Left hindlimb (tissue), 1 donor: ENCODE measurements around the gene LSR.
"Not testable (repeated sequence)": the region's sequence is repeated elsewhere in the genome, so short reads cannot be mapped to it uniquely, and the experiment has no call there.

Source experiments
- DNase-seq: peaks from one replicate; pipeline ENCODE4 v3.0.0-alpha.2; 2018

Gene LSR

DNA sequence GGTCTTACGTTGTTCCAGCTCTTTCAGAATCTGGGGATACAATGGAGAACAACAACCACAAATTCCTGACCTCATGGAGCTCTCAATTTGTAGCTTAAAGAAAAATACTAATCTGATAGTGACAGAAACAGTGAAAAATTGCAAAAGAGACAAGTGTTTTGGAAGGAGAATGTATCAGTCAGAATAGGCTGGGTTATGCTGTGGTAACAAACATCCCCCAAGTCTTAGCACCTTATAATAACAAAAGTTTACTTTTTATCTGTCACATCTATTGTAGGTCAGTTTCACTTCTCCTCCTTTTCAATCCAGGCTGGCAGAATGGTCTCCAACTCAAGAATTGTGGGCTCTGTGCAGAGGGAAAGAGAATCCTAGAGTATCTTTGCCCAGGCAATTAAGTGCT is 29.8 kb upstream of the LSR start:
- no peak for DNase-seq

DNA sequence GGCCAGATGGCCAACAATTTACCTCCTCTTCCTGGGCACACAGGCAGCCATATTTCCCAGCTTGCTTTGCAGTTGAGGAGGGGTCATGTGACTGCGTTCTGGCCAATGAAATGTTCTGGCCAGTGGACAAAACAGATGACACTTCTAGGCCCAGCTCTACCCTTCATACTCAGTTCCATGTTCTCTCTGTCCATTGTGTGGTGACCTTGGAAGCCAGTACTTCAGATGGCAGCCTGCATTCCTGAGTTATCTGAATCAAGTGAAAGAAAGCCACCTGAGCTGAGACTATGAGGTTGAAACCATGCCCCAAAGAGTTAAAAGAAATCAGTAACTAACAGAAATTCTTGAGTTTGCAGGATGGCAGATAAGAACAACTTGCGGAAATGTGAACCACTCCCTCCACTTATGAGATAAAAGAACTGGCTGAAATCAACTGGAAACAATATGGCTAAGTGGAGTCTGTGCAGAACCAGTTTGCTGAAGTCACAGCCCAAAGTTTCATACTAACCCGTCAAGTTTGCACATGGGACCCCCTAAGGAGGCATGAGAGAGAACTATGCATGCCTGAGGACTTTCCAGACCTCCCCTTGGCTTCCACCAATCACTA is 28.4 kb upstream of the LSR start:
- no peak for DNase-seq

DNA sequence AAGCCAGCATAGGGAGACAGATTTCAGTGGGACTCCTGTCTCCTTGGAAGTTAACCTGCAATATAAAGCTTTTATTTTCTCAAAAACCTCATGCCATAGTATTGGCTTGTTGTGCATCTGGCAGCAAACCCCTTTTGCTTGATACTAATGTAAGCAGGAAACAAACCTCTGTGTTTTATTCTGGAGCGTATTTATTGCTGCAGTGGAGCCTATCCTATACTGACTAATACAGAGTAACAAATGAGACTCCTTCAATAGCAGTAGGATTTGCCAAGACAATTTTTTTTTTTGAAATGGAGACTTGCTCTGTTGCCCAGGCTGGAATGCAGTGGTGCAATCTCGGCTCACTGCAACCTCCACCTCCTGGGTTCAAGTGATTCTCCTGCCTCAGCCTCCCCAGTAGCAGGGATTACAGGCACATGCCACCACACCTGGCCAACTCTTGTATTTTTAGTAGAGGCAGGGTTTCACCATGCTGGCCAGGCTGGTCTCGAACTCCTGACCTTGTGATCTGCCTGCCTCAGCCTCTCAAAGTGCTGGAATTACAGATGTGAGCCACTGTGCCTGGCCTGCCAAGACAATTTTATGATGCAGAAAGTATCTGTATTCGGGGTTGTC is 27.7 kb upstream of the LSR start:
- not testable (repeated sequence) for DNase-seq

DNA sequence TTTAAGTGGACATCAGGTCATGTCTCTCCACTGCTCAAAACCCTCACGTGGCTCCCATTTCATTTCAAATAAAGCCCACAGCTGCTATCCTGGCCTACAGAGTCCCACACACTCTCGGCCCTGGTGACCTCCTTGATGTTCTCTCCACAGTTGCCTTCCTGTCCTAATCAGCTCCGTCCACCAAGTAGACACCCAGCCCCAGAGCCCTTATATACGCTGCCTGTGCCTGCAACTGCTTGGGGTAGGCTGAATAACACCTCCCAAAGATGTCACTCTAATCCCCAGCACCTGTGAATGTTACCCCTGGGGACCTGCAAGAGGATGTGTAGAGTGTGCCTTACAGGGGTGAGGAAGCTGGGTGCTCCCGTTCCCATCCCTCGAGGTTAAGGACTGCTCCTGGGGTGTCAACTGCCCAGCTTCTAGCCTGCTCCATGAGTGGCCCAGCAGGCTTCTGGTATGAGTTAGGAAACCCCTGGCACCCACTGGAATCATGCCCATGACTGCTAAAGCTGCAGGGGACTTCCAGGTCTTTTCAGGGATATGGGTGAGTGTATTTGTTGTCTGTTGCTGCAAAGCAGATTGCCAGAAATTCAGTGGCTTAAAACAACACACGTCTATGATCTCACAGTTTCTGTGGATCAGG is 26.3 kb upstream of the LSR start:
- DNase-seq, result no peak

DNA sequence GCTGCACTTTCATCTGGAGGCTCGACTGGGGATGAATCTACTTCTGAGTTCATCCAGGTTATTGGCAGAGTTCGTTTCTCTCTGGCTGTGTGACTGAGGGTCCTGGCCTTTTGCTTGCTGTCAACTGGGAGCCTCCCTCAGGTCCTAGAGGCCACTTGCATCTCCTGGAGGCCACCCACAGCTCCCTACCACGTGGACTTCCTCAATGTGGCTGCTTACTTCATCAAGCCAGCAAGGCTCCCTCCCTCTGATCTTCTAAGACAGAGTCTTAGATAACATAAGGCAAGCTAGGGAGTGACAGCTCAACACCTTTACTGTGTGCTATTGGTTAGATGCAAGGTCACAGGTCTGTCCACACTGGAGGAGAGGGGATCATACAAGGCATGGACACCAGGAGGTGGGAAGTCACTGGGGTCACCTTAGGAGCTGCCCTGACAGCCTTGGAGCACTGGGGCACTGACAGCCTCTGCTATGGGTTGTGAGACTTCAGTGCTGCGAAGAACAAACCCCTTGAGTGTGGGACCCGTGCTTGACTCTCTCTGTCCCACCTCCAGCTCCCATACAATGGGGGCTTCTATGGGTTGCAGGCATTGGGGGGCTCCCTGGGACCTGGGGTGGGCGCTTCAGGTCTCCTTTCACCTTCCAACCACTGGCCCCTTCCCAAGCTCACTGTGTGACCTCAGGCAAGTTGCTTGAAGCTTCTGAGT is 25.6 kb upstream of the LSR start:
- no peak for DNase-seq

DNA sequence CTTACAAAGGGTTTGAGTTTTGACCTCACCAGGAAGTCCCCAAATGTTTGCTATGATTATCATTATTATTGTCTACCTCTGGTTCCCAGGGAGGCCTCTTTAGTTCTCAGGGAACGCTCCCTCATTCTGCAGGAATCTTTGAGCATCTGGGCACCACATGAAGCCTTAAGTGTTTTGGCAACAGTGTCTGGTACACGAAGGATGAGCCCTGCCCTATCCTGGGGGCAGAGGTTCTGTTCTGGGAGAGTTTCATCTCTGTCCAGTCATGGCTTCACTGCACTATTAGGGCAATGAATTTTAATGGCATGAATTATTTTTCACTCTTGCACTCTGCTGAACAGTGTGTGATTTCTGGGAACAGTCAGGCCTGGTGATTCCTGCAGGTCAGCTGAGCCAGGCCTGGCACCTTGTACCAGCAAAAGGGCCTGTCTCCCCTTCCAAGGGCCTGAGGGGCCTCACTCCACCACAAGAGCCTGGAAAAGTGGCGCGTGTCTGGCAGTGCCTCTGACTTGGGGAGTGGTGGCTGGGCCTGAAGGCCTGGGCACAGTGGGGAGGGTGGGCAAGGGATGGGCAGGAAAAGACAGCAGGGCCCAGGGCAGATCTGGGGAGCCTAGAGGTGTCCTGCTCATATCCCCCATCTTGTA is 24.8 kb upstream of the LSR start:
- no peak for DNase-seq

DNA sequence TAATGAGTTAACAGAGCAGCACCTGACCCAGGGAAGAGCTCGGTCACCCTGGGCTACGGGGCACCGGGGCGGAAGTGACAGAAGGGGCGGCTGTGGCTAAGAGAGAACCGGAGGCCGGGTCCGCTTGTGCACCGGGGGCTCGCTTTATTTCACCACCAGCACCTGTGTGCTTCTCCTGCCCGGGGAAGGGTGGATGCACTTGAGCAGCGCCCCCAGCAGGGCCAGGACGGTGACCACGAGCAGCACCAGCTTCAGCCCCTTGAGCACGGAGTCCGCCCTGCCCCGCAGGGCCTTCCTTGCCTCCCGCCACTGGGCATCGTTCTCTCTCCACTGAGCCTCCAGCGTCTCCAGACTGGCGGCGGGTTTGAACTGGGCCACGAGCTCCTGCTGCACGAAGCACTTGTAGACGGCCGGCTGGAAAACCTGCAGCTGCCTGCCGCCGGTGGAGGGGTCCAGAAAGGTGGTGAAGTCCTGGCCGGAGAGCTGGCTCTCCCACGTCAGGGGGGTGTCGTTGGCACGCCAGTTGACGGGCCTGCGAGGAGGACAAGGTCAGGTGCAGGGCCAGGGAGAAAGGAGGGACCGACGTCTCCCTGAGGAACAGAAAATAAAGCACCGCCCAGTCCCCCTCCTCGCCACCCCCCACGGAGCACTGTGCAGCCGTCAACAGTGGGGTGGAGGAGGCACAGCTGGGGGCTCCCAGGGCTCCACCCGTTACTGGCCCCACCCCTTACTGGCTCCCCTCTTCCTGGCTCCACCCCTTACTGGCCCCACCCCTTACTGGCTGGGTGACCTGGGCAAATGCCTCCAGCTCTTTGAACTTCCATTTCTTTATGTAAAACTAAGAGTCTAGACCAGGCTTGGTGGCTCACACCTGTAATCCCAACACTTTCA is 23.9 kb upstream of the LSR start:
- DNase-seq, result no peak

DNA sequence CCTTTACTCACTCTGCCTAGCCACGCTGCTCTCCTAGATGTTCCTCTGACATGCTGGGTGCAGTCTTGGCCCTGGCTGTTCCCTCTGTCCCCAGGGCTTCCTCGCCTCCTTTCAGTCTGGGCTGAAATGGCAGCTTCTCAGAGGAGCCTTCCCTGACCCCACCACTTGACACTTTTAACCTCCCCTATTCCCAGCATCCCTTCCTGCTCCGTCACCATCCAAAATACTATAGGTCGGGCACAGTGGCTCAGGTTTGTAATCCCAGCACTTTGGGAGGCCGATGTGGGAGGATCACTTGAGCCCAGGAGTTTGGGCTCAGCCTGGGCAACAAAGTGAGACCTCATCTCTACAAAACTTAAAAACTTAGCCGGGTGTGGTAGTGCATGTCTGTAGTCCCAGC is 22.9 kb upstream of the LSR start:
- no peak for DNase-seq

DNA sequence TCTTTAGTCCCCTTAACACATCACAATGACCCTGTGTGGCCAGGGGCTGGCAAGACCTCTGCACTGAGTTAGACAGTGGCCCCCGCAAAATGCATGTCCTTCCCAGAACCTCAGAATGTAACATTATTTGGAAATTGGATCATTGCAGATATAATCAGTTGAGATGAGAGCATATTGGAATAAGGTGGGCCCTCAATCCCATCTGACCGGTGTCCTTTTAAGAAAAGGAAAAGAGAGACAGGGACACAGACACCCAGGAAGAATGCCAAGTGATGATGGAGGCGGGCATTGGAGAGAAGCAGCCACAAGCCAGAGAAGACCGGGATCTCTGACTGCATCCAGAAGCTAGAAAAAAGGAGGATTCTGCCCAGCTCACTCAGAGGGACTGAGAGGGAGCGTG is 22.1 kb upstream of the LSR start:
- DNase-seq, result no peak

DNA sequence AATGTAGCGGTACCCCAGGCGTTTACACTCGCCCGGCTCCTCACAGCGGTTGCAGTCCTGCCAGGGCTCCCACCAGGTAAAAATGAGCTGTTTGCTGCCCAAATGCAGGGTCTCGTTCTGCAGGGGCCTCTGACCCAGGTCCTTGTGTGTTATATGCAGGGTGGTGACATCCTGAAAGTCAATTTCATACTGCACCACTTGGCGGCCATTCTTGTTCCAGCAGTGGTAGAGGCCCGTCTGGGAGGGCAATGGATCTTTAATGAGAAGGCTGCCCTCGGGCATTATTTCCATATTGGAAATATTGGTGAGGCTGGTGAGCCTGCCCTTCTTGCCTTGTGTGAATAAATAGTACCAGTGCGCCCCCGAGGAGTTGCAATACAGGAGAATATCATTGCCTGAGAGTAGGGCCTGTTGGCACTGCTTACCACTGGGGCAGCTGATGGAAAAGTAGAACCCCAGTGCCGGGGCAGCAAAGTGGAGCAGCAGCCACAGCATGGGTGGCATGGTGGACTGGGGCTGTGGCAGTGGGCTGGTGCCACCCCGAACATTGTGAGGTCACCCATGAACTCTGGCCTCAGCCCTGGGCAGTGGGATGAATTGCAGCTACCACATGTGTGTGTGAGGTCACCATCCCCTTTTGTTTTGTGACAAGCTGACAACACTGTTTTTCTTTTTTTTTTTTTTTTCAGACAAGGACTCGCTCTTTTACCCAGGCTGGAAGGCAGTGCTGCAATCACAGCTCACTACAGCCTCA is 20.4 kb upstream of the LSR start, which contains the start of gene FAM187B:
TSS of gene FAM187B (minus strand) at position 563 of the 754 bp plus-strand sequence. CDS start at position 504, 59 bp downstream.
- DNase-seq, result no peak

DNA sequence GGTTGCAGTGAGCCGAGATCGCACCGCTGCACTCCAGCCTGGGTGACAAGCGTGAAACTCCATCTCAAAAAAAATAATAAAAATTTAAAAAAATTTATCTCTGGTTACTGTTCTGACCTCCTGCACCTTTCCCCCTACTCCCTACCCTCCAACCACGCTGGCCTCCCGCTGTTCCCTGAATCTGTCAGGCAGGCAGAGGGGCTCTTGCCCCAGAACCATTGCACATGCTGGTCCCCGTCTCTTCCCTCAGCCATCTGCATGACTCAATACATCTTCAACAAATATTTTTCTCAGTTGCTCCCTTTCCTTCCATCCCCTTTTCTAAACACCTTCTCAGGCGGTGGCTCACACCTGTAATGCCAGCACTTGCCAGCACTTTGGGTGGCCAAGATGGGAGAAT is 19.2 kb upstream of the LSR start:
- no peak for DNase-seq

DNA sequence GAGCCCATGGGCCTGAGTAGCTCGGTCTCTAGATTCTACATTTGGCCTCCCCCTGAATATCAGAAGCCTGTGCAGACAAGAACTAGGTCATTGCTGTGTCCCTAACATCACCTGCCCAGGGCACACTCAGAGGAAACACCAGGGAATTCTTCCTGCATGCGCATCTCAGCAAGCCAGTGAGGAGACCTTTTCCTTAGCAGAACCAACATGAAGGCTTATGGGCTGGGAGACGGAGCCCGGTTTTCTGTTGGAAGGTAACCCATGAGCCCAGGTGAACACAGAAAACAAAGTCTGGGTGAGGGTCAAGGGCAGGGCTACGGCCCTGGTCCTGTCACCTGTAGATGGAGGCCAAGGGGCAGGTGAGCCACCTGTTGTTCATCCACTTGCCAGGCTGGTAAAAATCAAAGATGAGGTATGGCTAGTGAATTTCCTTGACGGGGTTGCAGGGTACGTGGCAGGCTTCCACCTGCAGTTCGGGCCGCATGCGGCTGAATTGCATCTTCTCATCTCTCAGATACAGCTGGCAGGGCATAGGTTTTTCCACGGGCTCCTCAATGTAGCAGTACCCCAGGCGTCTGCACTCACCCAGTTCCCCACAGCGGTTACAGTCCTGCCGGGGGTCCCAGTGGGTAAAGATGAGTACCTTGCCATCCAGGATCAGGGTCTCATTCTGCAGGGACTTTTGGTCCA is 16.7 kb upstream of the LSR start:
- DNase-seq, result no peak

DNA sequence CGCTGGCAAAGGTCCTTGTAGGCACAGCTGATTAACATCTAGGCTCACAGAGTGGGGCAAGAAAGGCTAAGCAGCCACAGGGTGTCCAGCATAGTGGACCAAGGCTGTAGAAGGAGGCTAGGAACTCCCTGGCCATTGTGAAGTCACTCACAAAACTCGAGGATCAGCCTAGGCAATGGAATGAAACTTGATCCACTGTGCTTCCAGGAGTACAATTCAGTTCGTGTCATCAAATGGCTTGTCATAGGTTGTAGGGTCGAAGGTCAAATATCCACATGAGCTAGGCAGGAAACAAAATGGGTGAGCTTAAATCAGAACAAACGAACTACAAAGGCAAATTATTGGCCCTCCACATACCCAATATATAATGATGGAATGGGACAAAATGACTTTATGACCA is 15.9 kb upstream of the LSR start:
- no peak for DNase-seq

DNA sequence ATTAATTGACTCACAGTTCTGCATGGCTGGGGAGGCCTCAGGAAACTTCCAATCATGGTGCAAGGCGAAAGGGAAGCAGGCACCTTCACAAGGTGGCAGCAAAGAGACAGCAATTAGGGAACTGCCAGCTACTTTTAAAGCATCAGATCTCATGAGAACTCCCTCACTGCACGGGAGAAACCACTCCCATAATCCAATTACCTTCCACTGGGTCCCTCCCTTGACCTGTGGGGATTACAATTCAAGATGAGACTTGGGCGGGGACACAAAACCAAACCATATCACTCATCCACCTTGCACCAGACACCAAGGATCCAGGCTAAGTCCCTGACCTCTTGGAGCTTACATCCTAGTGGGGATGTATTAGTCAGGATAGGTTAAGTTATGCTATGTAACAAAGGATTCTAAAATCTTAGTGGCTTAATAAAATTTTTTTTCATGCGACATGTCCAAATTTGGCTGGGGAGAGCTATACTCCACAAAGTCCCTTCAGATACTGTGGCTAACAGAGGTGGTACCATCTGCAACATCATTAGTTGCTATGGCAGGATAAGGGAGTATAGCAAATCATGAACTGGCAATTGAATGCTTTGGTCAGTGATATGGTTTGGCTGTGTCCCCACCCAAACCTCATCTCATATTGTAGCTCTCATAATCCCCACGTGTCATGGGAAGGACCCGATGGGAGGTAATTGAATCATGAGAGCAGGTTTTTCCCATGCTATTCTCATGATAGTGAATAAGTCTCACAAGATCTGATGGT is 12.0 kb upstream of the LSR start:
- DNase-seq, result no peak

DNA sequence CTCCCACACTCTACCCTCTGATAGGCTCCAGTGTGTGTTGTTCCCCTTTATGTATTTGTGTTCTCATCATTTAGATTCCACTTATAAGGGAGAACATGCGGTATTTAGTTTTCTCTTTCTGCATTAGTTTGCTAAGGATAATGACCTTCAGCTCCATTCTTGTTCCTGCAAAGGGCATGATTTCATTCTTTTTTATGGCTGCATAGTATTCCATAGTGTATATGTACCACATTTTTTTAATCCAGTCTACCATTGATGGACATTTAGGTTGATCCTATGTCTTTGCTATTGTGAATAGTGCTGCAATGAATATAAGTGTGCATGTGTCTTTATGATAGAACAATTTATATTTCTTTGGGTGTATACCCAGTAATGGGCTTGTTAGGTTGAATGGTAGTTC is 9.2 kb upstream of the LSR start:
- DNase-seq, result not testable (repeated sequence)

DNA sequence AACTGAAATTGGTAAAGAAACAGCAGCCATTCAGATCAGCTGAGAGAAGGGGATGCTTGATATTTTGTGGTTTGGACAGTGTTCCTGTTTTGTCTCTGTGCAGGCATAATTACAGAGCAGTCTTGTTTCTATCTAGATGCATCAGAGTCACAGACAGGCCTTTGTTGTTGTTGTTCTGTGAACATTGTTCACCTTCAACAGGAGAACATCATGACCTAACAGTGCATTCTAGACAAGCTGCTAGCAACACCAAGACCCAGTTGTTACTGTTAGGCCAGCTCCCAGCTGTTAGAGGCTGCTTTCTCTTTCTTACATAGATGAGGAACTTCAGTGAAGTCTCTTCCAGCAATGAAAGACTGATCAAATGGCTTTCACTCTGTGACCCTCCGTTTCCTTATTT is 8.5 kb upstream of the LSR start:
- no peak for DNase-seq

DNA sequence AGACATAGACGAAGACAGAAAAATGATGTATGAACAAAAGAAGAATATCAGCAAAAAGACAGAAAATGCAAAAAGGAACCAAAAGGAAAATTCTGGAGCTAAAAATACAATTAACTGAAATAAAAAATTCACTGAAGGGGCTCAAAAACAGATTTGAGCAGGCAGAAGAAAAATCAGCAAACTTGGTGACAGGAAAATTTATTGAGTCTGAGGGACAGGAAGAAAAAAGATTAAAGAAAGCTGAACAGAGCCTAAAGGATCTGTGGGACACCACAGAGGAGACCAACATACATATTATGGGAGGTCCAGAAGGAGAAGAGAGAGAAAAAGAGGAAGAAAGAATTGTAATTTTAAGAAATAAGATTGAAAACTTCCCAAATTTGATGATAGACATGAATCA is 7.4 kb upstream of the LSR start:
- no peak for DNase-seq

DNA sequence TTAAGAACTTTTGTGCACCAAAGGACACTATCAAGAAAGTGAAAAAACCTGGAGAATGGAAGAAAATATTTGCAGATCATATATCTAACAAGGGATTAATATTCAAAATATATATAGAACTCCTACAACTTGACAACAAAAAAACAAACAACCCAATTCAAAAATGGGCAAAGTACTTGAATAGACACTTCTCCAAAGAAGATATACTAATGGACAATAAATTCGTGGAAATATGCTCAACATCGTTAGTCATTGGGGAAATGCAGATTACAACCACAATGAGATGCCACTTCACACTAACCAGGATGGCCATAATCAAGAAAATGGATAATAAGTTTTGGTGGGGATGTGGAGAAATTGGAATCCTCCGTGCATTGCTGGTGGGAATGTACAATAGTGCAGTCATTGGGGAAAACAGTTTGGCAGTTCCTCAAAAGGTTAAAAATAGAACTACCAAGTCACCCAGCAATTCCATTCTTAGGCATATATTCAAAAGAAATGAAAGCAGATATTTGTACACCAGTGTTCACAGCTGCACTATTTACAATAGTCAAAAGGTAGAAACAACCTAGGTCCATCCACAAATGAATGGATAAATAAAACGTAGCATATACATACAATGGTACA is 2.2 kb upstream of the LSR start:
- DNase-seq, result no peak

DNA sequence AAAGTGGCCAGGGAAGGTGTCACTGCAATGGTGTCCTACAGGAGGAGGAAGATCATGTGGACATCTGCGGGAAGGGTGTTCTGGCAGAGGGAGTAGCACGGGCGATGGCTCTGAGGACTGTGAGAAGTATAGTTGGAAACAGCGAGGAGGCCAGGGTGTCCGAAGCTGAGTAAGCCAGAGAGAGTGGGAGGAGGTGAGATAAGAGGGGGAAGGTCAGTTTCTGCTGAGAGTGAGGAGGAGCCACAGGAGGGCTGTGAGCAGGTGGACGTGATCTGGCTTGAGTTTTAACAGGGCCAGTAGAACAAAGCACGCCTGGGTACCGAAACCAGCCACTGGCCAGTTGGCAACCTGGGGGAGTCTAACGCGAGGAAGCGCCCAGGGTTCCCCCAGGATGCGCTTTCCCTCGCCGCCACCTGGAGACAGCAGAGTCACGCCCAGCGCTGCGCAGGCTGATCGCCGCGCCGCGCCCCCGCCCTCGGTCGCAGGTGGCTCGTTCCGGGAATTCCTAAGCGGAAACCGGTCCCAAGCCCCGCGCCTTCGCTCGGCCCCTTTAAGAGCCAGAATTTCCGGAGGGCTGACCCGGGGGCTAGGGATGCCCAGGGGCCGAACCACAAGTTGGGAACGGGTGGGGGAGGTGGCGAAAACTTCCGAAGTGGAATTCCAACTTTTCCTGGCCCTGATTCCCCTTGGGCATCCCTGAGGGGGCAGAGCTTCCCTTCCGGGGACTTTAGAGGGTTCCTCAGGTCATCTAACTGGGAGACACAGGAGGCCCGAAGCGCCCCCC is 1.1 kb upstream of the LSR start:
- no peak for DNase-seq
